Measurements from ENCODE around the gene IFT52. TPM values are rescaled to one million over a fixed set of nuclear protein-coding genes. Genes with fewer than 3 reads are reported as not detected.

The IFT52 gene
- 10 to 100 TPM; 31.3 to 32.0 TPM for total RNA-seq

DNA sequence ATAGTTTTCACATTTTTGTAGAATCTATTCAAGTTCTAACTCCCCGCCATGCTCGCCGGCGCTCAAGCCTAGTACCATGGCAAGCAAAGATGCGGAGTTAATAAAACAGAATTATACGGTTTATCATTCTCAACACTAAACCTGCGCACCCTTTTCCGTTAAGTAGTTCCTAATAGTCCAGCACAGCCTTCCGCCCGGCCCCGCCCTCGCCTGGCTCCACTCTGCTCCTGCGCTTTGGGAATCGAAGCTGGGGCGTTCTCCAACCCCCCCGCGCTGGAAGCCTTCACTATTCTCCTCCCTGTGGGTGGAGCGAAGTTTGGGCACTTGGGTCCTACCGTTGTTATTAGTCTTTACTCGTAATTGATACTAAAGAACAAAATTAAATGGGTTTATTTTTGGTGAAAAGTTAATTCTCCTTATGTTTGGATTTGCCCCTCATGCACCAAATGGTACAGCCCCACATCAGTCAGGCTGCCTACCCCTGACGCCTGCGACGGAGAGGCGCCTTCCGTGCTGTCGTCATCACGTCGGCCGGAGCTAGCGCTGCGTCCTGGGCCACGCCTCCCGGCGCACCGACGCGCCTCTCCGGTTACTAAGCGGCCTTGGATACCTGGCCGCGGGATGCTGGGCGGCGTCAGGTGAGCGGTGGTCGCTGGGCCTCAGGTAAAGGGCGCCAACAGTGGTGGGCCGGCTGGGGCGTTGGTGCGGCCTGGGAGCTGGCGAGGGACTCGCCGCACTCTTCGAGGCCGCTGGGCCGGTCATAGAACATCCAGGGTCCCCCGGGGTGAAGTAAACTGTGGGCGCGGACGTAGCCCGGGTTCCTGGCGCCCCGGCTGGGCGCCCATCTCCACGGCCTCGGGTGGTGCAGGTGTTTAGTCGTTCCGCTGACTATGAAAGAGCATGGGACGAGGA, at the start of gene IFT52:
Gene IFT52, plus strand, starts transcription at position 546 of the 912 bp plus-strand sequence. CDS start 3,762 bp downstream, outside the sequence.

DNA sequence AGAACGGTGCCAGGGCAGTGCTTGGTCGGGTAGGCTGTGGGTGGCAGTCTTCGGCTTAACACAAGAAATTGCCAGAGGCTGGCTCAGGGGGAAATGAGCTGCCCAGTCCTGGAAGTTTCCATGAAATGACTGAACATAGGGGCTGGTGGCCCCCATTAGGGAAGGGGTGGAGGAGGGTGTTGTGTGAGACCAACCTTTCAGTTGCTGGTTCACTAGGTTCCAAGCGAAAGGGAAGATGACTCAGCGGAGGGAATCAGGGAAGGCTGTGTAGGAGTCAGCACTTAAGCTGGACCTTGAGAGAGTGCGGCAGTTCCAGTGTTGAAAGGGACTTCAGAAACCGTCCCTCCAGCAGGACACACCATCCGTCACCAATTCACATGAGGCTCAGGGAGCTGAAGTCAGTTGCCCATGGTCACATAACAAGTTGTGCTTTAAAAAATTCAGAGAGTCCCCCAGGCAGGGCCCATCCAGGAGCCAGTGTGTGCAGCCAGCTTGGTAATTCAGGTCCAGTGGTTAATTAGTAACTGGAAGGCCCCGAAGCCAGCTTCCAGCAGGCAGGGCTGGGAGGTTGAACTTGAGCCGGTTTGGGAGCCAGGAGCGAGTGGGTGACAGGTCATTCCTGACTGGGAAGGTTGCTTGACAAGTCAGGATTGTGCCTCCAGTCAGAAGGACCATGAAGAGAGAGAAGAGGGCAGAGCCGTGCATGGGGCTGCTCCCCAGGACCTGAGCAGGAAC, 32.2 kb upstream of the IFT52 start, which contains the start of gene SGK2:
Gene SGK2, plus strand, starts transcription at position 616 of the 735 bp plus-strand sequence. CDS start 7,469 bp downstream, outside the sequence.

GRCh38 chr20:43666376-43667328, 75.9 kb downstream of the IFT52 start, which contains the start of gene MYBL2:
Gene MYBL2, plus strand, starts transcription at chr20:43667114. Its CDS starts 170 bp downstream, at chr20:43667284.

Other genes with a start within 250 kb of the IFT52 start
- gene SRSF6, start 133.0 kb upstream of the IFT52 start, total RNA-seq, result 10 to 100 TPM; 38.2 to 55.9 TPM
- gene L3MBTL1, start 83.2 kb upstream of the IFT52 start, total RNA-seq, result 10 to 100 TPM; 11.0 to 13.8 TPM
- under 1 TPM; 0.33 to 0.34 TPM for gene SGK2, start 31.9 kb upstream of the IFT52 start, total RNA-seq
- 10 to 100 TPM in 1 of 2 donors, 1 to 10 TPM in 1; 8.3 to 27.6 TPM for gene MYBL2, start 76.2 kb downstream of the IFT52 start, total RNA-seq
- gene GTSF1L, start 136.1 kb downstream of the IFT52 start, total RNA-seq, result not detected